WI38 (cell line): ENCODE data around the gene IFNA5.

Experiments used
- H3K4me3 ChIP-seq: 2 replicates; pipeline ENCODE4 v1.5.1; 2011; ENCODE audit warnings: low read depth, mild to moderate bottlenecking, control low read depth, low read length
- CTCF ChIP-seq: IDR thresholded peaks from 2 replicates; pipeline ENCODE4 v1.5.1; 2012; ENCODE audit warnings: low read depth, mild to moderate bottlenecking, control low read depth, low read length

The IFNA5 gene

GRCh38 chr9:21266733-21267484 lies 38.2 kb downstream of the IFNA5 start:
- H3K4me3 ChIP-seq, result no peak overlapping the region
- no peak for TF ChIP-seq CTCF

- H3K4me3 ChIP-seq, result no peak overlapping the region
- TF ChIP-seq CTCF, result no peak
Observed at GRCh38 chr9:21265421-21266189, 39.5 kb downstream of the IFNA5 start.

- H3K4me3 ChIP-seq, result no peak overlapping the region
- TF ChIP-seq CTCF, result no peak
Observed at GRCh38 chr9:21255538-21256212, 49.4 kb downstream of the IFNA5 start.
